ENCODE measurements around the gene CARHSP1. TPM values are rescaled to one million over a fixed set of nuclear protein-coding genes. Genes with fewer than 3 reads are reported as not detected.

CARHSP1 gene
- total and polyA plus RNA-seq, 4 experiments from 2014 or later: 33.2 to 57.2 (median 41.3) TPM

GRCh38 chr16:8831450-8831849, 37.4 kb downstream of the CARHSP1 start:
- intact Hi-C loops (cut with micrococcal nuclease): no loop called here
- POLR2A ChIA-PET (ENCODE audit: partially characterized antibody): no interaction called here
- Histone ChIP-seq H3K4me3 (ENCODE audit: low read length in 2 of 2) (no peak overlapping the region), H3K9me3 (ENCODE audit: control insufficient read depth in 1 of 2, low read length in 2 of 2) (no peaks in the 10 kb centered on the region), H3K27ac (ENCODE audit: low read depth, low read length) (no peak overlapping the region), H3K4me1 (ENCODE audit: insufficient read depth, low read length) (no peaks in the 10 kb centered on the region), H3K36me3 (ENCODE audit: insufficient read depth, low read length) (peaks cover 23% of the 10 kb centered on the region), H3K27me3 (ENCODE audit: insufficient read depth, low read length) (no peaks in the 10 kb centered on the region)
- peaks cover 12 to 38% of the 10 kb centered on the region in 2 donors for H3K36me3 Mint-ChIP-seq
- H3K9me3 Mint-ChIP-seq: no peaks in the 10 kb centered on the region
- H3K27ac Mint-ChIP-seq: peak overlapping the region in 1 of 7 donors; percentile 33
- CTCF ChIA-PET (ENCODE audit: partially characterized antibody): no interaction called here
- DNase-seq: no peak
- no peak overlapping the region for H3K4me3 Mint-ChIP-seq
- peaks cover 0 to 13% (median 9%) of the 10 kb centered on the region in 4 donors for H3K4me1 Mint-ChIP-seq
- no peaks in the 10 kb centered on the region for H3K27me3 Mint-ChIP-seq

- DNase-seq: no peak
- Mint-ChIP-seq H3K4me3 (no peak overlapping the region), H3K4me1 (peaks cover 0 to 9% (median 7%) of the 10 kb centered on the region in 4 donors), H3K27ac (peak overlapping the region in 1 of 7 donors; percentile 31), H3K36me3 (peaks cover 12 to 42% of the 10 kb centered on the region in 2 donors), H3K9me3 (no peaks in the 10 kb centered on the region), H3K27me3 (no peaks in the 10 kb centered on the region)
- Histone ChIP-seq H3K27me3 (ENCODE audit: insufficient read depth, low read length) (no peaks in the 10 kb centered on the region), H3K4me3 (ENCODE audit: low read length in 2 of 2) (no peak overlapping the region), H3K27ac (ENCODE audit: low read depth, low read length) (no peak overlapping the region), H3K9me3 (ENCODE audit: control insufficient read depth in 1 of 2, low read length in 2 of 2) (no peaks in the 10 kb centered on the region), H3K36me3 (ENCODE audit: insufficient read depth, low read length) (peaks cover 23% of the 10 kb centered on the region), H3K4me1 (ENCODE audit: insufficient read depth, low read length) (no peaks in the 10 kb centered on the region)
- ChIA-PET POLR2A (ENCODE audit: partially characterized antibody) (no interaction called here), CTCF (ENCODE audit: partially characterized antibody) (interaction anchor here (1.0 kb wide), 1 partner anchor 52 kb away, joined by 3 read pairs; no protein-coding TSS in a partner anchor)
- intact Hi-C loops (cut with micrococcal nuclease): no loop called here
Measured at GRCh38 chr16:8828541-8829165, 40.2 kb downstream of the CARHSP1 start.

GRCh38 chr16:8826278-8826879, 42.4 kb downstream of the CARHSP1 start:
- H3K9me3 Mint-ChIP-seq: no peaks in the 10 kb centered on the region
- H3K36me3 Mint-ChIP-seq: peaks cover 17 to 48% of the 10 kb centered on the region in 2 donors
- Histone ChIP-seq H3K27ac (ENCODE audit: low read depth, low read length) (no peak overlapping the region), H3K9me3 (ENCODE audit: control insufficient read depth in 1 of 2, low read length in 2 of 2) (no peaks in the 10 kb centered on the region), H3K4me3 (ENCODE audit: low read length in 2 of 2) (no peak overlapping the region), H3K27me3 (ENCODE audit: insufficient read depth, low read length) (no peaks in the 10 kb centered on the region), H3K4me1 (ENCODE audit: insufficient read depth, low read length) (no peaks in the 10 kb centered on the region), H3K36me3 (ENCODE audit: insufficient read depth, low read length) (peaks cover 13% of the 10 kb centered on the region)
- intact Hi-C loops (cut with micrococcal nuclease): no loop called here
- H3K27me3 Mint-ChIP-seq: no peaks in the 10 kb centered on the region
- H3K4me1 Mint-ChIP-seq: peaks cover 0 to 22% (median 5%) of the 10 kb centered on the region in 4 donors
- no peak overlapping the region for H3K27ac Mint-ChIP-seq
- no peak for DNase-seq
- ChIA-PET CTCF (ENCODE audit: partially characterized antibody) (interaction anchor here (0.6 kb wide), 1 partner anchor 179 kb away, joined by 3 read pairs; no protein-coding TSS in a partner anchor), POLR2A (ENCODE audit: partially characterized antibody) (no interaction called here)
- no peak overlapping the region for H3K4me3 Mint-ChIP-seq

GRCh38 chr16:8822403-8822802, 46.4 kb downstream of the CARHSP1 start:
- Mint-ChIP-seq H3K36me3 (peaks cover 15 to 52% of the 10 kb centered on the region in 2 donors), H3K4me1 (peaks cover 1 to 16% (median 9%) of the 10 kb centered on the region in 4 donors), H3K9me3 (no peaks in the 10 kb centered on the region), H3K4me3 (no peak overlapping the region), H3K27me3 (no peaks in the 10 kb centered on the region), H3K27ac (peak overlapping the region in 2 of 7 donors; percentile 64 to 74)
- POLR2A ChIA-PET (ENCODE audit: partially characterized antibody): no interaction called here
- DNase-seq: no peak
- no peaks in the 10 kb centered on the region for H3K9me3 ChIP-seq (ENCODE audit: control insufficient read depth in 1 of 2, low read length in 2 of 2)
- H3K27ac ChIP-seq (ENCODE audit: low read depth, low read length): no peak overlapping the region
- intact Hi-C loops (cut with micrococcal nuclease): no loop called here
- CTCF ChIA-PET (ENCODE audit: partially characterized antibody): interaction anchor here (1.6 kb wide), 1 partner anchor 58 kb away, joined by 4 read pairs; no protein-coding TSS in a partner anchor
- no peaks in the 10 kb centered on the region for H3K27me3 ChIP-seq (ENCODE audit: insufficient read depth, low read length)
- peaks cover 3% of the 10 kb centered on the region for H3K4me1 ChIP-seq (ENCODE audit: insufficient read depth, low read length)
- peaks cover 20% of the 10 kb centered on the region for H3K36me3 ChIP-seq (ENCODE audit: insufficient read depth, low read length)
- no peak overlapping the region for H3K4me3 ChIP-seq (ENCODE audit: low read length in 2 of 2)

- POLR2A ChIA-PET (ENCODE audit: partially characterized antibody): no interaction called here
- H3K27ac Mint-ChIP-seq: peak overlapping the region in 3 of 7 donors; percentile 35 to 83 (median 47)
- peaks cover 32 to 69% of the 10 kb centered on the region in 2 donors for H3K36me3 Mint-ChIP-seq
- H3K27me3 Mint-ChIP-seq: no peaks in the 10 kb centered on the region
- H3K27me3 ChIP-seq (ENCODE audit: insufficient read depth, low read length): no peaks in the 10 kb centered on the region
- no peaks in the 10 kb centered on the region for H3K9me3 ChIP-seq (ENCODE audit: control insufficient read depth in 1 of 2, low read length in 2 of 2)
- H3K4me3 ChIP-seq (ENCODE audit: low read length in 2 of 2): no peak overlapping the region
- intact Hi-C loops (cut with micrococcal nuclease): loop anchor here (5.0 kb wide), 1 partner anchor 48 kb away; the partner anchor contains the start of gene CARHSP1
- DNase-seq: no peak
- H3K27ac ChIP-seq (ENCODE audit: low read depth, low read length): no peak overlapping the region
- peaks cover 13% of the 10 kb centered on the region for H3K4me1 ChIP-seq (ENCODE audit: insufficient read depth, low read length)
- CTCF ChIA-PET (ENCODE audit: partially characterized antibody): interaction anchor here (1.4 to 1.8 kb wide), 2 partner anchors 60 to 250 kb away, joined by 3 to 4 read pairs; no protein-coding TSS in a partner anchor
- H3K9me3 Mint-ChIP-seq: no peaks in the 10 kb centered on the region
- H3K36me3 ChIP-seq (ENCODE audit: insufficient read depth, low read length): peaks cover 31% of the 10 kb centered on the region
- H3K4me3 Mint-ChIP-seq: no peak overlapping the region
- peaks cover 11 to 34% (median 25%) of the 10 kb centered on the region in 4 donors for H3K4me1 Mint-ChIP-seq
Measured at GRCh38 chr16:8819411-8820034, 49.3 kb downstream of the CARHSP1 start.

DNA sequence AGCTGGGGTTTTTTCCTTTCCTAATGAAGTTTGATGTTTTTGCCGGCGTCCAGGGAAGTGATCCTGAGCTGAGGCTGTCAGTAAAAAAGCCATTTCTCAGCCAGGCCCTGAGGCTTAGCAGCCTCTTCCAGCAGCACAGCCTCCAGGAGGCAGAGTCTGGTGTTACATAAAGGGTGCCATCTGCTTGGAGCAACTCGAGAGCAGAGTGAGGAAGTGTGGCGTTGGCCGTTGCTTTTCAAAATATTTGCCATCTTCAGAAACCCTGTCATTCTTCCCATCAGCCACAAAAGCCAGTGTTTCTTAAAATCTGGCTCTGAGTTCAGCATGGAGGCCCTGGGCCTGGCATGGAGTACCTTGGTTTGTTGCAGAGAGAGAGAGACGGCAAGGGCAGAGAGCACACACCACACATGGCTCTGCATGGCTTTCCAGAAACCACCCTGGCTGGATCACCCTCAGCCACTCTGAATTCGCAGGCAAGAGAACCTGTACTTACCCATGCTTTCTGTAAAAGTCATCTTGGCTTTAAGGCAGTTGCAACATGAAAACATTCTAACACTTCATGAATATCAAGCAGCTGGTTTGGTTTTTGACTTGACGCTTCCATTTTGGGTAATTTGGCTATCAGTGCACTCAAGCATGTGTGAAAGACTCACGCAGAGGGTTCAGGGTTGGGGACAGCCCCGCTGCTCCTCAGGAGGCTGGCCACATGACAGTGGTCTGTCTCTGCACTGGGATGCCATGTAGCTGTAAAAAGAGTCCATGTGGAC, 50.1 kb downstream of the CARHSP1 start:
- Mint-ChIP-seq H3K27me3 (no peaks in the 10 kb centered on the region), H3K27ac (peak overlapping the region in 1 of 7 donors; percentile 80), H3K4me1 (peaks cover 11 to 38% (median 28%) of the 10 kb centered on the region in 4 donors), H3K4me3 (no peak overlapping the region), H3K9me3 (no peaks in the 10 kb centered on the region), H3K36me3 (peaks cover 36 to 71% of the 10 kb centered on the region in 2 donors)
- no peaks in the 10 kb centered on the region for H3K9me3 ChIP-seq (ENCODE audit: control insufficient read depth in 1 of 2, low read length in 2 of 2)
- no peak for DNase-seq
- ChIA-PET CTCF (ENCODE audit: partially characterized antibody) (interaction anchor here (1.4 to 2.8 kb wide), 4 partner anchors 60 to 249 kb away, joined by 3 to 8 read pairs (median 4); no protein-coding TSS in a partner anchor), POLR2A (ENCODE audit: partially characterized antibody) (interaction anchor here (0.6 kb wide), 1 partner anchor 33 kb away, joined by 3 read pairs; no protein-coding TSS in a partner anchor)
- H3K4me1 ChIP-seq (ENCODE audit: insufficient read depth, low read length): peaks cover 13% of the 10 kb centered on the region
- no peak overlapping the region for H3K4me3 ChIP-seq (ENCODE audit: low read length in 2 of 2)
- H3K27me3 ChIP-seq (ENCODE audit: insufficient read depth, low read length): no peaks in the 10 kb centered on the region
- no peak overlapping the region for H3K27ac ChIP-seq (ENCODE audit: low read depth, low read length)
- peaks cover 40% of the 10 kb centered on the region for H3K36me3 ChIP-seq (ENCODE audit: insufficient read depth, low read length)
- intact Hi-C loops (cut with micrococcal nuclease): loop anchor here (5.0 kb wide), 1 partner anchor 49 kb away; the partner anchor contains the start of gene CARHSP1
